ENCODE data around the gene USP25. TPM values are rescaled to one million over a fixed set of nuclear protein-coding genes. Genes with fewer than 3 reads are reported as not detected.

Gene USP25
- total RNA-seq, 1 donor from 2014 or later: 27.2 TPM

DNA sequence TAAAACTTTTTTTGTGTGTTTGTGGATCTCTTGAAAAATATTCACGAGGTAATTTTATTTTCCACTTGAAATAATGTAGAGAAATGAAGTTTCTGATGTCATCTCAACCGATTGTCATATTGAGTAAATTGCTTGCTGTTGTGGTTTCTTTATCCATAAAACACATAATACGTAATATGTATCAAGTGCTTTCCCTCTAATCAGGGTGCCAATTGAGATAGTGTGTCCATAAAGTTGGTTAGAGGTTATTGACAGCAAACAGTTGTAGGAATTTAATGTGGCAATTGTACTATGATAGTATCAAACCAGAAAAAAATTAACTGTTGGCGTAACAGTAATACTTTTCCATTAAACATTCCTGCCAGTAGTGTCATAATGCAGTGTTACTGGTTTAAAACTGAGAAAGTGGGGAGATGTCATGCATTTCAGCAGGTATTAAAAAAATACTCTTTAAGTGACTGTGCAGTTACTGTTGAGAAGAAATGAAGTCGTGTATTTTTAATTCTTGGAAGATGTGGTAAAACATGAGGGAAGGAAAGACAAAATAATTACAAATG is 38.3 kb downstream of the USP25 start:
- peaks cover under 1% of the 10 kb centered on the region for H3K9me3 Mint-ChIP-seq
- H3K36me3 Mint-ChIP-seq (ENCODE audit: low read depth): peaks cover 13% of the 10 kb centered on the region
- H3K4me1 Mint-ChIP-seq: peaks cover 9% of the 10 kb centered on the region
- no peak overlapping the region for H3K27ac Mint-ChIP-seq (ENCODE audit: unreplicated experiment)
- TF ChIP-seq, protein P1, sequence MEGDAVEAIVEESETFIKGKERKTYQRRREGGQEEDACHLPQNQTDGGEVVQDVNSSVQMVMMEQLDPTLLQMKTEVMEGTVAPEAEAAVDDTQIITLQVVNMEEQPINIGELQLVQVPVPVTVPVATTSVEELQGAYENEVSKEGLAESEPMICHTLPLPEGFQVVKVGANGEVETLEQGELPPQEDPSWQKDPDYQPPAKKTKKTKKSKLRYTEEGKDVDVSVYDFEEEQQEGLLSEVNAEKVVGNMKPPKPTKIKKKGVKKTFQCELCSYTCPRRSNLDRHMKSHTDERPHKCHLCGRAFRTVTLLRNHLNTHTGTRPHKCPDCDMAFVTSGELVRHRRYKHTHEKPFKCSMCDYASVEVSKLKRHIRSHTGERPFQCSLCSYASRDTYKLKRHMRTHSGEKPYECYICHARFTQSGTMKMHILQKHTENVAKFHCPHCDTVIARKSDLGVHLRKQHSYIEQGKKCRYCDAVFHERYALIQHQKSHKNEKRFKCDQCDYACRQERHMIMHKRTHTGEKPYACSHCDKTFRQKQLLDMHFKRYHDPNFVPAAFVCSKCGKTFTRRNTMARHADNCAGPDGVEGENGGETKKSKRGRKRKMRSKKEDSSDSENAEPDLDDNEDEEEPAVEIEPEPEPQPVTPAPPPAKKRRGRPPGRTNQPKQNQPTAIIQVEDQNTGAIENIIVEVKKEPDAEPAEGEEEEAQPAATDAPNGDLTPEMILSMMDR (conservative IDR thresholded peaks at IDR 0.05): no peak
- no peak overlapping the region for H3K4me3 Mint-ChIP-seq
- H3K27me3 Mint-ChIP-seq (ENCODE audit: low read depth): no peaks in the 10 kb centered on the region
- DNase-seq (ENCODE audit: low read depth, low spot score): no peak

DNA sequence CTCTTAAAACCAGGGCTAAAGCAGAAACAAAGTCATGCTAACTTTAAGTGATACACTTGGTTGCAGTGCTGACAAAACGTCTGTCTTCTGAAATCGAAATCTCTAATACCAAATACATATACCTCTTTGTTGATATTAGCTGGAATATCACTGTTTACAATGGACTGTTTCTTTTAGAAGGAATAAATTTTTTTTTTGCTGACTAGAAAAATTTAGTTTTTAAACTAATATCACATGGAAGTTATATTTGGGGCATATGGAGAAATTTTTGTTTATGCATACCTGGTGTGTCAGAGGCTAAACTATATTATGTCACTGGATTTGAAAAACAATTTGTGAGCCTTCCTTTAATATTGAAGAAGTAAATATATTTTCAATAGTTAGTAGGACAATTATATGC is 39.1 kb downstream of the USP25 start:
- H3K27ac Mint-ChIP-seq (ENCODE audit: unreplicated experiment): no peak overlapping the region
- no peak for DNase-seq (ENCODE audit: low read depth, low spot score)
- no peaks in the 10 kb centered on the region for H3K9me3 Mint-ChIP-seq
- H3K4me3 Mint-ChIP-seq: no peak overlapping the region
- peaks cover 11% of the 10 kb centered on the region for H3K36me3 Mint-ChIP-seq (ENCODE audit: low read depth)
- TF ChIP-seq, protein P1 (conservative IDR thresholded peaks at IDR 0.05): no peak
- H3K4me1 Mint-ChIP-seq: peaks cover 9% of the 10 kb centered on the region
- no peaks in the 10 kb centered on the region for H3K27me3 Mint-ChIP-seq (ENCODE audit: low read depth)

DNA sequence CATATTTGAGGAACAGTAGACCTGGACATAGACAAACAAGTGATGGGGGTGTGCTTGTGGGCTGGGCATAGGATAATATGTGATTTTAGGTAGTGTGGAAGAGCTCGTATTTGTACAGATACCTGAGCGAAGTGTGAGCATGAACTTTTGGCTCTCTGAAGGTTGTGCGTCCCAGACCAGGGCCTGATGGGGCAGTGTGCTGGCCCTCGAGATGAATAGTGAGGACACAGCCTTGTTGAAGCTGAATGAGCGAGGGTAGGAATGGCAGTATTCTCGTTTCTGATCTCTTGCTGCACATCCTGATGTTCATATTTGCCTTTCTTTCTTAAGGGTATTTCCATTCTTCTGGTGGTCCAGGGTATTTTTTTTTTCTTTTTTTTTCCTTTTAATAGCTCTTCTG is 41.5 kb downstream of the USP25 start:
- peaks cover 11% of the 10 kb centered on the region for H3K36me3 Mint-ChIP-seq (ENCODE audit: low read depth)
- H3K27ac Mint-ChIP-seq (ENCODE audit: unreplicated experiment): no peak overlapping the region
- no peaks in the 10 kb centered on the region for H3K27me3 Mint-ChIP-seq (ENCODE audit: low read depth)
- peaks cover 15% of the 10 kb centered on the region for H3K4me1 Mint-ChIP-seq
- TF ChIP-seq, protein P1 (conservative IDR thresholded peaks at IDR 0.05): no peak
- H3K9me3 Mint-ChIP-seq: no peaks in the 10 kb centered on the region
- DNase-seq (ENCODE audit: low read depth, low spot score): no peak
- H3K4me3 Mint-ChIP-seq: no peak overlapping the region

DNA sequence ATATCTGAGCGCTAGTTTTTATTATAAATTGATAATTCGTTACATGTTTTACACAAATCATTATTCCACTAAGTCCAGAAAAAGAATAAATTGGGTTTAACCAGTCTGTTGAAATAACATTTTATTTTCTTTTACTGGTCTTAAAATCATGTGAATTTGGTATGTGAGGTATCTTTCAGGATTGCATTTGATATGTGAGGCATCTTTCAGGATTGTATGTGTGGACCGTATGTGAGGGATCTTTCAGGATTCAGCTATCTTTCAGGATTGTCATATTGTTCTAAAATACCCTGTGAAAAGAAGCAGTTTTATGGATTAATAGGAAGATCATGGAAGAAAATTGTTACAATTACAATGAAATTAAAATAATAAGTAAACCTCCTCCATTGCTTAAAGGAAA is 42.9 kb downstream of the USP25 start:
- Mint-ChIP-seq H3K27ac (ENCODE audit: unreplicated experiment) (no peak overlapping the region), H3K4me1 (peaks cover 7% of the 10 kb centered on the region), H3K9me3 (no peaks in the 10 kb centered on the region), H3K27me3 (ENCODE audit: low read depth) (no peaks in the 10 kb centered on the region), H3K36me3 (ENCODE audit: low read depth) (peaks cover 11% of the 10 kb centered on the region), H3K4me3 (no peak overlapping the region)
- DNase-seq (ENCODE audit: low read depth, low spot score): no peak
- TF ChIP-seq, protein P1 (conservative IDR thresholded peaks at IDR 0.05): no peak

DNA sequence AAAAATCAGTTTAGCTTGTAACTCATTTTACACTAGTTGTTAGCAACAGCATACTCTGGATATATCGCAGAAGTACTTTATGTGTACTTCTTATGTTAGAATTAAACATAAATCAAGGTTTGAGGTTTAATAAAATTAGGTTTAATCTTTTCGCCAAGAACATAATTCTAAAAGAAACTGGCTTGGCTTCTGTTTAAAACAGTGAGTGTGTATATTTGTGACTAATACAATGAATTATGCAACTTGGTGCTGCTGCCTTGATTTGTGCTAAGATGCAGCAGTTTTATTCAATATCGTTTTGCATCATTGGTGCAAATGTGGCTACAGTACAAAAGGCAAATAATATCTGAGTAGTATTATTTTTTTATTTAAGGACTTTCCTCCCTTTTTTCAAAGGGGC is 44.8 kb downstream of the USP25 start:
- DNase-seq (ENCODE audit: low read depth, low spot score): no peak
- Mint-ChIP-seq H3K4me3 (no peak overlapping the region), H3K36me3 (ENCODE audit: low read depth) (peaks cover 8% of the 10 kb centered on the region), H3K27ac (ENCODE audit: unreplicated experiment) (no peak overlapping the region), H3K9me3 (no peaks in the 10 kb centered on the region), H3K4me1 (peaks cover 6% of the 10 kb centered on the region), H3K27me3 (ENCODE audit: low read depth) (no peaks in the 10 kb centered on the region)
- TF ChIP-seq, protein P1 (conservative IDR thresholded peaks at IDR 0.05): no peak
